ENCODE measurements around the gene FMN1.

DNA sequence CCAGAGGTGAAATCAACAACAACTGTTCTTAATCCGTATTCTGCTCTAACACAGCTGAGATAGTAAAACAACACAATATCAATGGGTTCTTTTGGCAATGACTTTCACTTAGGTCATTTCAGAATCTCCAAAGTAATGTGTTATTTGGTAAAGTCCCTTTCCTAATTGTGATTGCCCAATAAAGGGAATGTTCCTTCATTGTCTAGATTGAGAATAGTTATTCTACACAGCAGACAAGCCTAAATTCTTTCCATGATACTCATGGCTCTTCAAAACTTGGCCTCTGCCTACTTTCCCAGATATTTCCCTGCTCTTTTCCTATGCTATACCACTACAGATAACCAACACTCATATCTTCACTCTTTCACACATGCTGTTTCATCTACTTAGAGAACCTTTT is 219.8 kb downstream of the FMN1 start:
- TF ChIP-seq LEF1 (IDR thresholded peaks at IDR 0.05; ENCODE audit: borderline replicate concordance) = no peak
- no peak for TF ChIP-seq SP1 (IDR thresholded peaks at IDR 0.05)

Data from HEK293T (cell line).